Hepatocyte (in vitro differentiated cells): ENCODE measurements around the gene ASPM. TPM values are rescaled to one million over a fixed set of nuclear protein-coding genes. Genes with fewer than 3 reads are reported as not detected.

Experiments used
- DNase-seq: peaks from one replicate; pipeline ENCODE4 v3.0.0-alpha.2; 2016; ENCODE audit warnings: low spot score
- H2AFZ ChIP-seq: fragments of 200-600 bp; sonication (generic); 2 replicates; pipeline ENCODE4 v1.6.0; 2016; ENCODE audit warnings: antibody characterized with exemption, mild to moderate bottlenecking
- H3K27ac ChIP-seq: fragments of 200-600 bp; sonication (generic); 2 replicates; pipeline ENCODE4 v1.5.1; 2016; ENCODE audit warnings: mild to moderate bottlenecking
- H3K27me3 ChIP-seq: fragments of 200-600 bp; sonication (generic); 2 replicates; pipeline ENCODE4 v1.6.1; 2016
- H3K36me3 ChIP-seq: fragments of 200-600 bp; sonication (generic); replicated peaks from 2 replicates; pipeline ENCODE4 v1.5.1; 2016; ENCODE audit warnings: low read depth; ENCODE audit not compliant: insufficient read depth
- H3K4me1 ChIP-seq: fragments of 200-600 bp; sonication (generic); 2 replicates; pipeline ENCODE4 v1.5.1; 2016; ENCODE audit warnings: mild to moderate bottlenecking, moderate library complexity; ENCODE audit not compliant: insufficient read depth
- H3K4me2 ChIP-seq: fragments of 200-600 bp; sonication (generic); 2 replicates; pipeline ENCODE4 v1.6.0; 2016
- H3K4me3 ChIP-seq: fragments of 200-600 bp; sonication (generic); 2 replicates; pipeline ENCODE4 v1.5.1; 2016; ENCODE audit warnings: mild to moderate bottlenecking
- H3K79me2 ChIP-seq: fragments of 200-600 bp; sonication (generic); 2 replicates; pipeline ENCODE4 v1.6.0; 2017; ENCODE audit warnings: mild to moderate bottlenecking
- H3K9me2 ChIP-seq: fragments of 200-600 bp; sonication (generic); replicated peaks from 2 replicates; pipeline ENCODE4 v1.6.0; 2017; ENCODE audit warnings: mild to moderate bottlenecking; ENCODE audit not compliant: insufficient read depth
- H3K9me3 ChIP-seq: fragments of 200-600 bp; sonication (generic); 2 replicates; pipeline ENCODE4 v1.5.1; 2016; ENCODE audit warnings: low read depth, mild to moderate bottlenecking
- H4K20me1 ChIP-seq: fragments of 200-600 bp; sonication (generic); 2 replicates; pipeline ENCODE4 v1.6.0; 2016; ENCODE audit warnings: mild to moderate bottlenecking; ENCODE audit not compliant: insufficient read depth, poor library complexity, severe bottlenecking
- CTCF ChIP-seq: fragments of 200-600 bp; sonication (generic); IDR thresholded peaks from 2 replicates; pipeline ENCODE4 v1.5.1; 2016; ENCODE audit warnings: antibody characterized with exemption, mild to moderate bottlenecking; ENCODE audit not compliant: poor library complexity
- EZH2 ChIP-seq: fragments of 200-600 bp; sonication (generic); IDR thresholded peaks from 2 replicates; pipeline ENCODE4 v1.6.1; 2016; ENCODE audit warnings: antibody characterized with exemption, mild to moderate bottlenecking, borderline replicate concordance
- EZH2phosphoT487 ChIP-seq: fragments of 200-600 bp; sonication (generic); IDR thresholded peaks from one replicate; pipeline ENCODE4 v1.6.1; 2018; ENCODE audit warnings: antibody characterized with exemption, mild to moderate bottlenecking, low read depth, moderate library complexity; ENCODE audit not compliant: unreplicated experiment, severe bottlenecking
- WGBS: methylation state at CpG from one replicate; pipeline ENCODE4 v1.1.6; 2016; ENCODE audit warnings: low lambda C conversion rate; ENCODE audit errors: missing lambda C conversion rate; 5-methylcytosine and 5-hydroxymethylcytosine counted together
- polyA plus RNA-seq: library from polyadenylated mRNA; unstranded; fragments of >200 nt; fragmentation: Nextera tagmentation; extraction: Ambion mirVana; gene quantifications from 2 replicates; pipeline ENCODE4 v1.2.1, GENCODE V29; 2016
- total RNA-seq: library from RNA; depleted of rRNA; stranded (reverse); fragments of >200 nt; gene quantifications from 2 replicates; pipeline ENCODE4 v1.2.3, GENCODE V29; 2014

ASPM gene
- total and polyA plus RNA-seq, 2 experiments from 2014 or later = 3.2 to 7.6 TPM

- Histone ChIP-seq H3K27me3 (no peaks in the 10 kb centered on the region), H3K4me2 (no peak overlapping the region), H3K36me3 (no peaks in the 10 kb centered on the region), H4K20me1 (no peaks in the 10 kb centered on the region), H3K9me2 (no peaks in the 10 kb centered on the region), H3K9me3 (no peaks in the 10 kb centered on the region), H3K27ac (no peak overlapping the region), H3K79me2 (peaks cover 20% of the 10 kb centered on the region), H2AFZ (peak overlapping the region; percentile 12), H3K4me3 (no peak overlapping the region), H3K4me1 (no peaks in the 10 kb centered on the region)
- DNase-seq = no peak
- TF ChIP-seq EZH2 = no peak
- TF ChIP-seq CTCF = no peak
- no peak for TF ChIP-seq EZH2phosphoT487
- WGBS = 100% methylated on average over 1 of the region's 1 CpG
Observed at GRCh38 chr1:197141575-197141974, 4.9 kb downstream of the ASPM start.

- Histone ChIP-seq H3K27ac (no peak overlapping the region), H3K4me3 (no peak overlapping the region), H3K4me2 (no peak overlapping the region), H3K9me2 (no peaks in the 10 kb centered on the region), H2AFZ (no peak overlapping the region), H3K27me3 (no peaks in the 10 kb centered on the region), H3K79me2 (peaks cover 18% of the 10 kb centered on the region), H3K9me3 (no peaks in the 10 kb centered on the region), H3K36me3 (no peaks in the 10 kb centered on the region), H3K4me1 (no peaks in the 10 kb centered on the region), H4K20me1 (no peaks in the 10 kb centered on the region)
- WGBS = 76% methylated on average over 2 of the region's 2 CpGs
- TF ChIP-seq CTCF (no peak), EZH2phosphoT487 (no peak)
- no peak for DNase-seq
Observed at GRCh38 chr1:197140121-197140520, 6.3 kb downstream of the ASPM start.

GRCh38 chr1:197139169-197139568, 7.3 kb downstream of the ASPM start:
- whole genome bisulfite sequencing = 97% methylated on average over 15 of the region's 15 CpGs
- DNase-seq = no peak
- no peak overlapping the region for H3K4me3 ChIP-seq

More at GRCh38 chr1:197139169-197139568, 7.3 kb downstream of the ASPM start:
- H3K27me3 ChIP-seq = no peaks in the 10 kb centered on the region
- no peak overlapping the region for H2AFZ ChIP-seq
- no peaks in the 10 kb centered on the region for H3K4me1 ChIP-seq
- H3K9me3 ChIP-seq = no peaks in the 10 kb centered on the region
- H3K27ac ChIP-seq = no peak overlapping the region
- H3K9me2 ChIP-seq = no peaks in the 10 kb centered on the region
- no peak overlapping the region for H3K4me2 ChIP-seq
- H4K20me1 ChIP-seq = no peaks in the 10 kb centered on the region
- H3K36me3 ChIP-seq = no peaks in the 10 kb centered on the region
- TF ChIP-seq CTCF = no peak
- TF ChIP-seq EZH2 = no peak
- no peak for TF ChIP-seq EZH2phosphoT487
- peaks cover 9% of the 10 kb centered on the region for H3K79me2 ChIP-seq
